IMR-90 (cell line): Measurements from ENCODE around the gene CNNM3. TPM values are rescaled to one million over a fixed set of nuclear protein-coding genes. Genes with fewer than 3 reads are reported as not detected.

Experiments used
- ATAC-seq: fragments of 200-7000 bp; cut with Tn5 transposase; 2 replicates; pipeline ENCODE4 v1.9.1; 2020; ENCODE audit warnings: low read depth, mild to moderate bottlenecking, moderate library complexity
- BruUV-seq: library from RNA; stranded (reverse); fragments of 400-500 nt; replicated peaks from 2 replicates; lab custom pipeline; 2021; lab: Mats Ljungman, UMichigan
- CTCF ChIA-PET: fragments of 300-600 bp; formaldehyde crosslinking; extraction: SDS; loops from one replicate; lab custom pipeline; 2021; ENCODE audit warnings: antibody characterized with exemption; lab: Yijun Ruan, JAX
- POLR2A ChIA-PET: fragments of 300-600 bp; sonication (Branson Sonifier 250); formaldehyde crosslinking; loops from one replicate; lab custom pipeline; 2022; ENCODE audit warnings: antibody characterized with exemption; ENCODE audit not compliant: unreplicated experiment; lab: Charles Lee
- DNase-seq: peaks from one replicate; pipeline ENCODE4 v3.0.0; 2013
- H2AFZ ChIP-seq: replicated peaks from 2 replicates; pipeline ENCODE3; 2013; ENCODE audit warnings: low read length, mild to moderate bottlenecking; ENCODE audit not compliant: poor library complexity
- H2AK5ac ChIP-seq: 2 replicates; pipeline ENCODE4 v1.6.1; 2013; ENCODE audit warnings: low read depth, low read length, inconsistent platforms
- H2AK9ac ChIP-seq: replicated peaks from 2 replicates; pipeline ENCODE3; 2013; ENCODE audit warnings: mild to moderate bottlenecking, low read depth, low read length, moderate library complexity; ENCODE audit not compliant: poor library complexity
- H2BK120ac ChIP-seq: 2 replicates; pipeline ENCODE4 v1.6.1; 2013; ENCODE audit warnings: low read depth, low read length, inconsistent platforms
- H2BK15ac ChIP-seq: 3 replicates; pipeline ENCODE4 v1.6.1; 2013; ENCODE audit warnings: low read depth, low read length, inconsistent platforms
- H2BK20ac ChIP-seq: 2 replicates; pipeline ENCODE4 v1.6.1; 2013; ENCODE audit warnings: low read depth, mild to moderate bottlenecking, inconsistent platforms, low read length, moderate library complexity
- H2BK5ac ChIP-seq: 2 replicates; pipeline ENCODE4 v1.6.1; 2013; ENCODE audit warnings: mild to moderate bottlenecking, low read depth, low read length, inconsistent platforms; ENCODE audit not compliant: poor library complexity, severe bottlenecking
- H3K14ac ChIP-seq: replicated peaks from 2 replicates; pipeline ENCODE4 v1.6.1; 2013; ENCODE audit warnings: low read depth, low read length, inconsistent platforms
- H3K18ac ChIP-seq: 2 replicates; pipeline ENCODE4 v1.6.1; 2013; ENCODE audit warnings: low read depth, low read length, control low read depth
- H3K23ac ChIP-seq: 2 replicates; pipeline ENCODE4 v1.6.1; 2013; ENCODE audit warnings: low read depth, low read length, inconsistent platforms
- H3K27ac ChIP-seq: 2 replicates; pipeline ENCODE4 v1.5.1; 2013; ENCODE audit warnings: mild to moderate bottlenecking, control low read depth, low read length; ENCODE audit not compliant: insufficient read depth
- H3K27me3 ChIP-seq: 2 replicates; pipeline ENCODE4 v1.6.1; 2013; ENCODE audit warnings: low read length; ENCODE audit not compliant: control insufficient read depth, insufficient read depth
- H3K36me3 ChIP-seq: 2 replicates; pipeline ENCODE4 v1.6.1; 2013; ENCODE audit warnings: low read length, mixed read lengths; ENCODE audit not compliant: control insufficient read depth, insufficient read depth
- H3K4ac ChIP-seq: 2 replicates; pipeline ENCODE4 v1.6.1; 2013; ENCODE audit warnings: low read depth, low read length, inconsistent platforms
- H3K4me1 ChIP-seq: 2 replicates; pipeline ENCODE4 v1.6.1; 2013; ENCODE audit warnings: low read length, mixed read lengths; ENCODE audit not compliant: control insufficient read depth, insufficient read depth
- H3K4me2 ChIP-seq: 2 replicates; pipeline ENCODE4 v1.6.1; 2013; ENCODE audit warnings: low read depth, mild to moderate bottlenecking, control low read depth, low read length, moderate library complexity
- H3K4me3 ChIP-seq: 2 replicates; pipeline ENCODE4 v1.5.1; 2013; ENCODE audit warnings: low read depth, mild to moderate bottlenecking, control low read depth, low read length, moderate library complexity; ENCODE audit not compliant: insufficient read depth
- H3K56ac ChIP-seq: 2 replicates; pipeline ENCODE4 v1.6.1; 2013; ENCODE audit warnings: low read length, inconsistent platforms; ENCODE audit not compliant: insufficient read depth; ENCODE audit errors: extremely low read depth
- H3K79me1 ChIP-seq, 2 experiments: 2 replicates each; pipeline ENCODE4 v1.6.1; 2013; ENCODE audit warnings: low read length in 2 of 2, inconsistent platforms in 1 of 2, low read depth in 1 of 2
- H3K9ac ChIP-seq: 2 replicates; pipeline ENCODE4 v1.6.1; 2013; ENCODE audit warnings: low read depth, low read length, control low read depth
- H3K9me1 ChIP-seq: 2 replicates; pipeline ENCODE4 v1.6.1; 2013; ENCODE audit warnings: low read length, inconsistent platforms; ENCODE audit not compliant: insufficient read depth
- H3K9me3 ChIP-seq: 2 replicates; pipeline ENCODE4 v1.6.1; 2013; ENCODE audit warnings: low read length; ENCODE audit not compliant: control insufficient read depth, insufficient read depth
- H4K20me1 ChIP-seq: 2 replicates; pipeline ENCODE4 v1.6.1; 2013; ENCODE audit warnings: low read length, inconsistent platforms; ENCODE audit not compliant: insufficient read depth
- H4K5ac ChIP-seq: 2 replicates; pipeline ENCODE4 v1.6.1; 2013; ENCODE audit warnings: mild to moderate bottlenecking, low read depth, low read length, control low read depth
- H4K8ac ChIP-seq, 2 experiments: 2 replicates each; pipeline ENCODE4 v1.6.1; 2013; ENCODE audit warnings: low read depth in 2 of 2, low read length in 2 of 2, control low read depth in 1 of 2, inconsistent platforms in 1 of 2
- H4K91ac ChIP-seq: 2 replicates; pipeline ENCODE4 v1.6.1; 2013; ENCODE audit warnings: low read depth, low read length, inconsistent platforms; ENCODE audit not compliant: insufficient read depth
- CEBPB ChIP-seq: IDR thresholded peaks from 2 replicates; pipeline ENCODE4 v1.6.1; 2012; ENCODE audit warnings: low read depth, low read length, improper control_type of control experiment
- FOS ChIP-seq: fragments of 150-350 bp; IDR thresholded peaks from 2 replicates; pipeline ENCODE4 v1.6.1; 2016; ENCODE audit warnings: low read depth, low read length
- WGBS, 2 experiments: methylation state at CpG; one replicate each; pipeline versions ENCODE4 v1.1.5 to v1.1.7; 2013; ENCODE audit warnings: missing lambda C conversion rate in 2 of 2; ENCODE audit not compliant: insufficient read length in 1 of 2; ENCODE audit errors: extremely low coverage in 2 of 2; 5-methylcytosine and 5-hydroxymethylcytosine counted together
- dilution Hi-C: fragments of 300-500 bp; cut with HindIII; formaldehyde crosslinking; loops from one replicate; pipeline ENCODE4 v1.14.3; 2018; ENCODE audit warnings: low sequenced_read_pairs; ENCODE audit not compliant: unreplicated experiment
- in situ Hi-C: fragments of 300-500 bp; cut with MboI; formaldehyde crosslinking; loops from 3 replicates; pipeline ENCODE4 v1.14.3; 2019; ENCODE audit warnings: low sequenced_read_pairs, inconsistent platforms, mixed read lengths
- intact Hi-C: fragments of 100-400 bp; cut with micrococcal nuclease; formaldehyde crosslinking; loops from 2 replicates; pipeline ENCODE4 v1.10.0; 2022
- polyA plus RNA-seq, 3 experiments: library from polyadenylated mRNA; depleted of rRNA; stranded (reverse); fragments of >200 nt; gene quantifications; 2 replicates each; pipeline ENCODE4 v1.2.3, GENCODE V29; 2012; ENCODE audit warnings: low replicate concordance in 1 of 3
- total RNA-seq: library from RNA; depleted of rRNA; stranded (reverse); fragments of >200 nt; gene quantifications from 2 replicates; pipeline ENCODE4 v1.2.3, GENCODE V29; 2012
- TF ChIP-seq, protein P1 (sequence below): fragments of 150-350 bp; IDR thresholded peaks from 2 replicates; pipeline ENCODE4 v1.6.1; 2016; ENCODE audit warnings: low read depth, mild to moderate bottlenecking, low read length, moderate library complexity, borderline replicate concordance
- TF ChIP-seq, protein P2 (sequence below): conservative IDR thresholded peaks from 2 replicates; pipeline ENCODE4 v1.5.1; 2012; ENCODE audit warnings: mild to moderate bottlenecking, low read depth, low read length, improper control_type of control experiment

CNNM3 gene
- total and polyA plus RNA-seq, 2 of the 4 experiments (the other 2 are of a cell fraction): 2.3 to 6.1 TPM

DNA sequence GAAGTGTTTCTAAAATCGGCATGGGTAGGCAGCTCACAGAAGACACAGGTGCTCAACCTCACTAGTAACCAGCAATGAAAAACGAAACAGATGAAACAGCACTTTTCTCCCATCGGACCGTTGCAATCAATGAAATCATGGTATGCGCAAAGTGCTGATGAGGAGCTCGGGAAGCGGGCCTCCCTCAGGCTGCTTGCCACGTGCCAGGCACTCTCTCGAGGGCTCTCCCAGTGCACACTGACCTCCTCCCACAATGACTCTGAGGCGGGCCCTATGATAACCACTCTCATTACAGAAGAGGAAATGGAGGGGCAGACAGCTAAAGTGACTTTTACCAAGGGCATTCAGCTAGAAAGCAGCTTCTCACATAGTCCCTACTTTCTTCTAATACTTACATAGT, 31.5 kb downstream of the CNNM3 start:
- ChIA-PET POLR2A (no interaction called here), CTCF (interaction anchor here (0.8 kb wide), 1 partner anchor 10 kb away, joined by 3 read pairs; the partner anchor contains the start of gene ANKRD39)
- no peak overlapping the region for H3K18ac ChIP-seq
- DNase-seq (no peak), ATAC-seq (no peak)
- no peaks in the 10 kb centered on the region for H4K20me1 ChIP-seq
- no peak overlapping the region for H2BK15ac ChIP-seq
- H3K56ac ChIP-seq: no peak overlapping the region
- H3K23ac ChIP-seq: no peak overlapping the region
- H3K4me2 ChIP-seq: no peak overlapping the region
- no peaks in the 10 kb centered on the region for H3K79me1 ChIP-seq
- no peak overlapping the region for H3K9ac ChIP-seq
- H2AK9ac ChIP-seq: no peak overlapping the region
- H3K4me1 ChIP-seq: no peaks in the 10 kb centered on the region
- no peak overlapping the region for H3K14ac ChIP-seq
- H2AFZ ChIP-seq: no peak overlapping the region
- BruUV-seq: no TSS peak
- WGBS, 2 experiments: no CpG with 5 or more reads among the region's 10 CpGs
- H2BK5ac ChIP-seq: no peak overlapping the region
- no peak overlapping the region for H2AK5ac ChIP-seq
- in situ Hi-C loops (no loop called here), dilution Hi-C loops (no loop called here), intact Hi-C loops (no loop called here)
- H2BK120ac ChIP-seq: no peak overlapping the region
- no peak overlapping the region for H4K5ac ChIP-seq
- H3K4me3 ChIP-seq: no peak overlapping the region
- no peaks in the 10 kb centered on the region for H3K9me3 ChIP-seq
- no peak overlapping the region for H4K8ac ChIP-seq
- TF ChIP-seq FOS (no peak), CEBPB (no peak)
- TF ChIP-seq, protein P1, sequence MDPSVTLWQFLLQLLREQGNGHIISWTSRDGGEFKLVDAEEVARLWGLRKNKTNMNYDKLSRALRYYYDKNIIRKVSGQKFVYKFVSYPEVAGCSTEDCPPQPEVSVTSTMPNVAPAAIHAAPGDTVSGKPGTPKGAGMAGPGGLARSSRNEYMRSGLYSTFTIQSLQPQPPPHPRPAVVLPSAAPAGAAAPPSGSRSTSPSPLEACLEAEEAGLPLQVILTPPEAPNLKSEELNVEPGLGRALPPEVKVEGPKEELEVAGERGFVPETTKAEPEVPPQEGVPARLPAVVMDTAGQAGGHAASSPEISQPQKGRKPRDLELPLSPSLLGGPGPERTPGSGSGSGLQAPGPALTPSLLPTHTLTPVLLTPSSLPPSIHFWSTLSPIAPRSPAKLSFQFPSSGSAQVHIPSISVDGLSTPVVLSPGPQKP: no peak
- TF ChIP-seq, protein P2, sequence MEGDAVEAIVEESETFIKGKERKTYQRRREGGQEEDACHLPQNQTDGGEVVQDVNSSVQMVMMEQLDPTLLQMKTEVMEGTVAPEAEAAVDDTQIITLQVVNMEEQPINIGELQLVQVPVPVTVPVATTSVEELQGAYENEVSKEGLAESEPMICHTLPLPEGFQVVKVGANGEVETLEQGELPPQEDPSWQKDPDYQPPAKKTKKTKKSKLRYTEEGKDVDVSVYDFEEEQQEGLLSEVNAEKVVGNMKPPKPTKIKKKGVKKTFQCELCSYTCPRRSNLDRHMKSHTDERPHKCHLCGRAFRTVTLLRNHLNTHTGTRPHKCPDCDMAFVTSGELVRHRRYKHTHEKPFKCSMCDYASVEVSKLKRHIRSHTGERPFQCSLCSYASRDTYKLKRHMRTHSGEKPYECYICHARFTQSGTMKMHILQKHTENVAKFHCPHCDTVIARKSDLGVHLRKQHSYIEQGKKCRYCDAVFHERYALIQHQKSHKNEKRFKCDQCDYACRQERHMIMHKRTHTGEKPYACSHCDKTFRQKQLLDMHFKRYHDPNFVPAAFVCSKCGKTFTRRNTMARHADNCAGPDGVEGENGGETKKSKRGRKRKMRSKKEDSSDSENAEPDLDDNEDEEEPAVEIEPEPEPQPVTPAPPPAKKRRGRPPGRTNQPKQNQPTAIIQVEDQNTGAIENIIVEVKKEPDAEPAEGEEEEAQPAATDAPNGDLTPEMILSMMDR: no peak
- no peak overlapping the region for H2BK20ac ChIP-seq
- H3K9me1 ChIP-seq: no peaks in the 10 kb centered on the region
- H3K4ac ChIP-seq: no peak overlapping the region
- H3K27me3 ChIP-seq: no peaks in the 10 kb centered on the region
- H3K36me3 ChIP-seq: peaks cover 21% of the 10 kb centered on the region
- H4K91ac ChIP-seq: no peak overlapping the region
- H3K27ac ChIP-seq: no peak overlapping the region
